Keratinocyte (primary cell): ENCODE measurements around the gene KIAA0040. TPM values are rescaled to one million over a fixed set of nuclear protein-coding genes. Genes with fewer than 3 reads are reported as not detected.
A peak's percentile ranks its signal among the peaks of the same experiment; 100 is the strongest.

ENCODE experiments used
- DNase-seq: peaks from one replicate; pipeline ENCODE4 v3.0.0-alpha.2; 2011; ENCODE audit warnings: low read depth, missing footprints, low spot score
- FAIRE-seq: peaks from 2 replicates; lab custom pipeline; 2011; peaks lifted over from hg19 to GRCh38; lab: Jason Lieb, UNC
- H2AFZ ChIP-seq: 2 replicates; pipeline ENCODE4 v1.6.0; 2012; ENCODE audit warnings: low read length, control low read depth, inconsistent platforms; ENCODE audit not compliant: control insufficient read depth
- H3K27ac ChIP-seq: 2 replicates; pipeline ENCODE4 v1.5.1; 2011; ENCODE audit warnings: low read length; ENCODE audit not compliant: control insufficient read depth, insufficient read depth
- H3K27me3 ChIP-seq: 3 replicates; pipeline ENCODE4 v1.6.0; 2011; ENCODE audit warnings: low read length; ENCODE audit not compliant: control insufficient read depth, insufficient read depth; ENCODE audit errors: extremely low read depth
- H3K36me3 ChIP-seq, 2 experiments: 2 replicates in 1 of 2; 3 replicates in 1 of 2; pipeline ENCODE4 v1.5.1; 2011; ENCODE audit warnings: low read length in 2 of 2, mild to moderate bottlenecking in 1 of 2; ENCODE audit not compliant: control insufficient read depth in 2 of 2, insufficient read depth in 2 of 2; ENCODE audit errors: extremely low read depth in 1 of 2
- H3K4me1 ChIP-seq: 3 replicates; pipeline ENCODE4 v1.5.1; 2011; ENCODE audit warnings: low read length; ENCODE audit not compliant: control insufficient read depth, insufficient read depth; ENCODE audit errors: extremely low read depth
- H3K4me2 ChIP-seq: 3 replicates; pipeline ENCODE4 v1.6.0; 2011; ENCODE audit warnings: low read depth, low read length; ENCODE audit not compliant: control insufficient read depth, insufficient read depth; ENCODE audit errors: extremely low read depth
- H3K4me3 ChIP-seq, 3 experiments: fragments of 200-600 bp in 1 of 3; sonication (generic) in 1 of 3; 2 replicates in 2 of 3; 3 replicates in 1 of 3; pipeline ENCODE4 v1.5.1; 2011 to 2016; ENCODE audit warnings: low read length in 3 of 3, mild to moderate bottlenecking in 3 of 3, control low read depth in 2 of 3, inconsistent platforms in 1 of 3, low read depth in 1 of 3, mixed read lengths in 1 of 3, mixed run types in 1 of 3, moderate library complexity in 1 of 3; ENCODE audit not compliant: control insufficient read depth in 2 of 3, insufficient read depth in 2 of 3; ENCODE audit errors: extremely low read depth in 1 of 3
- H3K79me2 ChIP-seq: 2 replicates; pipeline ENCODE4 v1.6.0; 2012; ENCODE audit warnings: low read length; ENCODE audit not compliant: control insufficient read depth, insufficient read depth
- H3K9ac ChIP-seq: 3 replicates; pipeline ENCODE4 v1.6.0; 2011; ENCODE audit warnings: low read length; ENCODE audit not compliant: control insufficient read depth, insufficient read depth; ENCODE audit errors: extremely low read depth
- H3K9me1 ChIP-seq: 3 replicates; pipeline ENCODE4 v1.6.0; 2011; ENCODE audit warnings: low read length; ENCODE audit not compliant: control insufficient read depth, insufficient read depth; ENCODE audit errors: extremely low read depth
- H3K9me3 ChIP-seq: 2 replicates; pipeline ENCODE4 v1.5.1; 2012; ENCODE audit warnings: low read depth, low read length; ENCODE audit not compliant: control insufficient read depth
- H4K20me1 ChIP-seq: 3 replicates; pipeline ENCODE4 v1.6.0; 2011; ENCODE audit warnings: low read length; ENCODE audit not compliant: control insufficient read depth, insufficient read depth; ENCODE audit errors: extremely low read depth
- CTCF ChIP-seq, 3 experiments: IDR thresholded peaks in 1 of 3; conservative IDR thresholded peaks in 1 of 3; optimal IDR thresholded peaks in 1 of 3; 2 replicates in 2 of 3; 3 replicates in 1 of 3; pipeline versions ENCODE3 to v1.5.1; 2011; ENCODE audit warnings: low read length in 3 of 3, mild to moderate bottlenecking in 3 of 3, moderate library complexity in 2 of 3, control low read depth in 1 of 3, inconsistent platforms in 1 of 3; ENCODE audit not compliant: insufficient read depth in 2 of 3; ENCODE audit errors: extremely low read depth in 1 of 3
- EZH2 ChIP-seq: IDR thresholded peaks from one replicate; pipeline ENCODE4 v1.6.1; 2012; ENCODE audit warnings: inconsistent platforms, mild to moderate bottlenecking, low read length, moderate library complexity
- dilution Hi-C: fragments of 300-500 bp; cut with MboI; formaldehyde crosslinking; loops from one replicate; pipeline ENCODE4 v1.7.0; 2020; ENCODE audit warnings: low sequenced_read_pairs; ENCODE audit not compliant: extremely low pct_ligation_motif_present
- polyA plus RNA-seq, 5 experiments: library from polyadenylated mRNA; depleted of rRNA in 3 of 5; stranded (reverse) in 3 of 5; stranded (forward) in 1 of 5; unstranded in 1 of 5; fragments of >200 nt; gene quantifications; 1 replicate in 1 of 5; 2 replicates in 3 of 5; 3 replicates in 1 of 5; pipeline versions ENCODE4 v1.2.1 to v1.2.3, GENCODE V29; 2011 to 2012; ENCODE audit warnings: missing spikeins in 2 of 5, low read depth in 1 of 5, low replicate concordance in 1 of 5

KIAA0040 gene
- polyA plus RNA-seq, 1 donor (not counting 4 experiments of a cell fraction or from before 2014, with no cell fraction given): 57.9 TPM

GRCh38 chr1:175152006-175152652 is 40.4 kb downstream of the KIAA0040 start:
- no peak overlapping the region for H3K27ac ChIP-seq
- H3K9me1 ChIP-seq: no peaks in the 10 kb centered on the region
- no peak overlapping the region for H3K4me2 ChIP-seq
- DNase-seq (no peak), FAIRE-seq (no peak)
- TF ChIP-seq CTCF (optimal IDR thresholded peaks at IDR 0.05 in 1 of 3, IDR thresholded peaks at IDR 0.05 in 1 of 3, conservative IDR thresholded peaks at IDR 0.05 in 1 of 3; ENCODE audit: extremely low read depth in 1 of 3, insufficient read depth in 2 of 3, low read length in 3 of 3) (peak; percentile 86 to 93 (median 92)), EZH2 (no peak)
- peaks cover 14% of the 10 kb centered on the region for H3K27me3 ChIP-seq
- peaks cover 3% of the 10 kb centered on the region for H3K4me1 ChIP-seq
- H3K79me2 ChIP-seq: no peaks in the 10 kb centered on the region
- H4K20me1 ChIP-seq: no peaks in the 10 kb centered on the region
- no peaks in the 10 kb centered on the region for H3K9me3 ChIP-seq
- dilution Hi-C loops: no loop called here
- no peaks in the 10 kb centered on the region for H3K36me3 ChIP-seq
- no peak overlapping the region for H3K9ac ChIP-seq
- H3K4me3 ChIP-seq: no peak overlapping the region
- H2AFZ ChIP-seq: no peak overlapping the region

- dilution Hi-C loops: no loop called here
- no peak overlapping the region for H3K4me3 ChIP-seq
- no peaks in the 10 kb centered on the region for H3K36me3 ChIP-seq
- no peaks in the 10 kb centered on the region for H3K9me3 ChIP-seq
- H3K27ac ChIP-seq: no peak overlapping the region
- no peak overlapping the region for H3K4me2 ChIP-seq
- TF ChIP-seq EZH2 (peak; percentile 21), CTCF (optimal IDR thresholded peaks at IDR 0.05 in 1 of 3, IDR thresholded peaks at IDR 0.05 in 1 of 3, conservative IDR thresholded peaks at IDR 0.05 in 1 of 3; ENCODE audit: extremely low read depth in 1 of 3, insufficient read depth in 2 of 3, low read length in 3 of 3) (no peak)
- peaks cover 11% of the 10 kb centered on the region for H3K4me1 ChIP-seq
- FAIRE-seq (peak; percentile 13), DNase-seq (no peak)
- H3K79me2 ChIP-seq: no peaks in the 10 kb centered on the region
- no peak overlapping the region for H2AFZ ChIP-seq
- no peaks in the 10 kb centered on the region for H3K9me1 ChIP-seq
- peaks cover 14% of the 10 kb centered on the region for H3K27me3 ChIP-seq
- no peaks in the 10 kb centered on the region for H4K20me1 ChIP-seq
- H3K9ac ChIP-seq: no peak overlapping the region
Measured at GRCh38 chr1:175150596-175151319, 41.8 kb downstream of the KIAA0040 start.
